ENCODE measurements around the gene RAMACL.

The RAMACL gene

DNA sequence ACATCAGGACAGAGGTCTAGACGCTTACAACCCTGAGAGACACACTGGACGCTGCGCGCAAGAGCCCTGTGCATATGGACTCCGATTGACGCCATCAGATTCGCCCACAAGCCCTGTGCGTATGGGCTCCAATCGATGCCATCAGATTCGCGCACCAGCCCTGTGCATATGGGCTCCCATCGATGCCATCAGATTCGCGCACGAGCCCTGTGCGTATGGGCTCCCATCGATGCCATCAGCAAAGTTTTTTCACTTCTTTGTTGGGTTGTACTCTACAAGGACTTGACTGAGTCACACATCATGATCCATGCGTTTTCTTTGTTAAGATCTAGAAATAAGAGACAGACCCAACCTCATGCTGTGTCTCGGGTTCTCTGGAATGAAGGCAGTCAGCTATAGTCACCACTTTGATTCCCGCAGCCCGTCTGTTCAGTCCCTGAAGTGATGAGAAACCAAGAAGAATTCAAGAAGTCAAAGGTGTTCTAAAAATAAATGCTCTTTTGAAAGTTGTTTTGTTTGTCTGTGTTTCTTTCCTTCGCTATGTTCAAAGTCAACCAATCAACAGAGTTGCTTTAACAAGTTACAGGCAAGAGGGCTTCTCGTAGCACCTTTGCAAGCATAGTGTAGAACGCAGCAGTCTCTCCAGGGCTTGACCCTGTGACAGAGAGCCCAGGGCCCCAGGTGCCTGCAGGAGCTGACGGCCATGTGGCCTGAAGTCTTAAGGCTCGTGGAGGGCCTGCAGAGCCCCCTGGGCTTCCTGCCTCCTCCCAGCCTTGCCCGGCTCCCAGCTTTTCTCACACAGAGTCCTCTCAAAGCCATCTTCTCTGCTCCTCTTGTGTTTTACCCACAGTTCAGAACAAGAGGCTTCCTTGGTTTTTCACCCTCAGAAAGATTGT, 32.6 kb upstream of the RAMACL start:
- TF ChIP-seq, protein P1, sequence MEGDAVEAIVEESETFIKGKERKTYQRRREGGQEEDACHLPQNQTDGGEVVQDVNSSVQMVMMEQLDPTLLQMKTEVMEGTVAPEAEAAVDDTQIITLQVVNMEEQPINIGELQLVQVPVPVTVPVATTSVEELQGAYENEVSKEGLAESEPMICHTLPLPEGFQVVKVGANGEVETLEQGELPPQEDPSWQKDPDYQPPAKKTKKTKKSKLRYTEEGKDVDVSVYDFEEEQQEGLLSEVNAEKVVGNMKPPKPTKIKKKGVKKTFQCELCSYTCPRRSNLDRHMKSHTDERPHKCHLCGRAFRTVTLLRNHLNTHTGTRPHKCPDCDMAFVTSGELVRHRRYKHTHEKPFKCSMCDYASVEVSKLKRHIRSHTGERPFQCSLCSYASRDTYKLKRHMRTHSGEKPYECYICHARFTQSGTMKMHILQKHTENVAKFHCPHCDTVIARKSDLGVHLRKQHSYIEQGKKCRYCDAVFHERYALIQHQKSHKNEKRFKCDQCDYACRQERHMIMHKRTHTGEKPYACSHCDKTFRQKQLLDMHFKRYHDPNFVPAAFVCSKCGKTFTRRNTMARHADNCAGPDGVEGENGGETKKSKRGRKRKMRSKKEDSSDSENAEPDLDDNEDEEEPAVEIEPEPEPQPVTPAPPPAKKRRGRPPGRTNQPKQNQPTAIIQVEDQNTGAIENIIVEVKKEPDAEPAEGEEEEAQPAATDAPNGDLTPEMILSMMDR (IDR thresholded peaks at IDR 0.05; ENCODE audit: low read depth, low read length, missing control alignments): no peak
- Histone ChIP-seq H3K36me3 (replicated peaks) (peaks cover 3% of the 10 kb centered on the region), H3K27me3 (replicated peaks) (no peaks in the 10 kb centered on the region), H3K4me3 (ENCODE audit: low read depth, low read length) (no peak overlapping the region), H3K27ac (peak overlapping the region; percentile 97)
- peak; percentile 95 for DNase-seq
- in situ Hi-C loops (cut with HindIII; ENCODE audit: low pct_ligation_motif_present, low sequenced_read_pairs): no loop called here

DNA sequence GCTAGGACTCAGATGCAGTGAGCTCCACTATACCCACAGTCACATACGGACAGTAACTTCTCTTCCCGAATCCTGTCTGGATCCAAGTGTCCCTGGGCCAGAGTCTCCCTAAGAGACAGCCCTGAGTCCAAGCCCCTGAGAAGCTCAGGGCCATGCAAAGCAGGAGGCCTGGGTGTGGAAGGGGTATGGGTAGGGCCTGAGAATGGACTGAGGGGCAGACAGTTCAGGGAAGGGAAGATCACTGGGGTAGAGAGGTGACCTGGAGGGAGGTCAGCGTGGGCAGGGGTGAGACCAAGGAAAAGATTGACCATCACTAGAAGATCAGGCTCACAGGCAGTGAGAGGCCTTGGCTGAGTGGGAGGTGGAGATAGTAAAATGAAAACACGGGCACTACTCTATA, 31.8 kb upstream of the RAMACL start:
- in situ Hi-C loops (cut with HindIII; ENCODE audit: low pct_ligation_motif_present, low sequenced_read_pairs): no loop called here
- peak overlapping the region; percentile 97 for H3K27ac ChIP-seq
- DNase-seq: no peak

DNA sequence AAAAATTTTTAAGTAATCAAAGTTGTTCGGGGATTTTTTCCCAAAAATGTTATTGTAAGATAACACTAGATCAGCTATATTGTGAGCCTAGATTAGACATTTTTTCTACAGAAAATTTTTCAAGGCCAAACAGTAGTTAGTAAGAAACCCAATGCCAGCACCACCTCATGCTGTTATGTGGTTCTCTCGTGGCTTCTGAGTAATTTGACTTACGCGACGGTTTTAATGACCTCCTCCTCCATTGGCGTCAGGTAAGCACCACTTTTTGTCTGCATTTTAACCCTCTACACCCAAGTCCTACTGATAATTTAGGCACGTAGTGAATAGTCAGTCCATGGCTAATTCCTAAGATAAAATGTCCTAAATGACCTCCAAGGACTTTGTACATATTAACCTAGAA, 30.9 kb upstream of the RAMACL start:
- H3K27me3 ChIP-seq (replicated peaks): no peaks in the 10 kb centered on the region
- H3K27ac ChIP-seq: no peak overlapping the region
- in situ Hi-C loops (cut with HindIII; ENCODE audit: low pct_ligation_motif_present, low sequenced_read_pairs): no loop called here
- H3K36me3 ChIP-seq (replicated peaks): peaks cover 3% of the 10 kb centered on the region
- H3K4me3 ChIP-seq (ENCODE audit: low read depth, low read length): no peak overlapping the region
- no peak for DNase-seq
- TF ChIP-seq, protein P1 (IDR thresholded peaks at IDR 0.05; ENCODE audit: low read depth, low read length, missing control alignments): no peak

More for the DNA sequence above, 31.8 kb upstream of the RAMACL start:
- TF ChIP-seq, protein P1 (IDR thresholded peaks at IDR 0.05; ENCODE audit: low read depth, low read length, missing control alignments): no peak
- Histone ChIP-seq H3K27me3 (replicated peaks) (no peaks in the 10 kb centered on the region), H3K4me3 (ENCODE audit: low read depth, low read length) (no peak overlapping the region), H3K36me3 (replicated peaks) (peaks cover 3% of the 10 kb centered on the region)

DNA sequence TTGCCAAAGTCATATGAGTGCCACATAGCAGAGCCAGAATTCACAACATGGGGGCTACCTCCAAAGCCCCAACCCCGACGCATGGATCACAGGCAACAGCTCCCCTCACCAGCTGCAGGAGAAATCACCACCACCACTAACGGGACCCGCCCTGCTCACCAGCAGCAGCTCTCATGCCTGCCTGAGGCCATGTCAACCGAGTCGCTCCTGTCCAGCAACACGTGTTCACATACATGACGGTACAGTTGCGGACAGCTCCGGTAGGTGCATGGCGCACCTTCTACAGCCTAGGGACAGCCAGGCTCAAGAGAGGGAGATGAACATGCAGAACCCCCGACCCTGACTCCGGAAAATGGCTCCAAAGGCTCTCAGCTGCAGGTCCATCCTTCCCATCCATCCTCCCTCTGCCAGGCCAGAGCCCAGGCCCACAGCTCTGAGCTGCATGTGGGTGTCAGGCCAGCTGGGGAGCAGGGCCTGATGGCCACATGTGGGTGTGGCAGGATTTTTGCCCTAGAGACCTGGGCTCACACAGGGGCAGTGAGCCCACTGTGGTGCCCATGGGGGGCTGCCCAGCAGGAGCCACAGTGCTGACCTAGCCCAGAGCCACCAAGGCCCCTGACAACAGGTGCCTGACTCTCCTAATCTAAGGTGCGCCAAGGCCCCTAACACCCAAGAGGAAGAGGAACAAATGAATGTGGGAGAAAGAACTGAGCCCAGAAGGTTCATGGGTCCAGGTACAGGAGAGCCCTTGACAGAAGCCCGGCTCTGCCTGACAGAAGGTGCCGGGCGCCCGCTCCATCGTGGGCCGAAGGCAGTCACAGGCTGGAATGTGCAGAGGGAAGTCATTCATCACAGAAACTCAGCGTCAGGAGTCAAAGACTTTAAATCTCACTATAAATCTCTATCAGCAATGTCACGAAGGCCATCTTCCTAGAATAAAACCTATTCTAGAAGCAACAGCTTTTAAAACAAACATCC, 30.1 kb upstream of the RAMACL start:
- H3K4me3 ChIP-seq (ENCODE audit: low read depth, low read length): no peak overlapping the region
- peaks cover 3% of the 10 kb centered on the region for H3K36me3 ChIP-seq (replicated peaks)
- H3K27me3 ChIP-seq (replicated peaks): no peaks in the 10 kb centered on the region
- no peak for DNase-seq
- H3K27ac ChIP-seq: no peak overlapping the region
- TF ChIP-seq, protein P1 (IDR thresholded peaks at IDR 0.05; ENCODE audit: low read depth, low read length, missing control alignments): no peak
- in situ Hi-C loops (cut with HindIII; ENCODE audit: low pct_ligation_motif_present, low sequenced_read_pairs): no loop called here

DNA sequence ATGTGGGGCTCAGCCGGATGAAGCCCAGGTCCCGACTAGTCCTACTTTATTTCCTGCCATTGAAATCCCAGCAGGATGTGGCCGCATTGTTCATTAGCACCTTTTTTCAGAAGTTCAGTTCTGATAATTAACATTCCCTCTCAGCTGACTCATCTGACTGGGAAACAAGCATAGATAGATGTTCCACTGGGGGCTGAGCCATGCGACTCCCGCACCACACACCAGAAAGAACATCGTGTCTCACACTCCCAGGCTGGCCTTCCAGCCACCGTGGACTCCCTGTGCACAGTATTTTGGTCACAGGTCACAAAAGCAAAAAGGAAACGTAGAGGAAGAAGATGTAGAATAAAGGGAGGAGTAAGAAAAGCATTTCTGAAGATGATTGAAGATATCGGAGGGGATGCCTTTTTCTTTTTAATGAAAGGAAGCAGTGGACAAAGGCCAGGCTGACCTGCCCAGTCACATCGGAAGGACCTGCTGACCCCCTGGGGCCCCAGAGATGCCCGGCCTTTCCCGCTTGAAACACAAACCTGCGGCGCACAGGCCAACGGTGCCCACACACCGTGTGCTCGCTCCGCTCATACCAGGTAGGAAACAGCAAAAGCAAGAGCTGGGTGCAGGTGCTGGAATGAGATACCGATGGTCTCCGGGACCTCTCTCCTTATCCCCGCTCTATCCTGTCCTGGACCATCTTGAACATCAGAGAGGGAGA, 28.7 kb upstream of the RAMACL start:
- Histone ChIP-seq H3K36me3 (replicated peaks) (peaks cover 3% of the 10 kb centered on the region), H3K27me3 (replicated peaks) (no peaks in the 10 kb centered on the region), H3K4me3 (ENCODE audit: low read depth, low read length) (no peak overlapping the region), H3K27ac (no peak overlapping the region)
- DNase-seq: peak; percentile 27
- in situ Hi-C loops (cut with HindIII; ENCODE audit: low pct_ligation_motif_present, low sequenced_read_pairs): no loop called here
- TF ChIP-seq, protein P1 (IDR thresholded peaks at IDR 0.05; ENCODE audit: low read depth, low read length, missing control alignments): no peak

Data from brain microvascular endothelial cell (primary cell).